NCI-H2196 treated with DMSO at 0.1 percent for 48 hours (cell line): ENCODE data around the gene RUNX1.
A peak's percentile ranks its signal among the peaks of the same experiment; 100 is the strongest.

Experiments used
- DNase-seq: peaks from one replicate; lab custom pipeline; 2025; ENCODE audit not compliant: unreplicated experiment; lab: John Stamatoyannopoulos, UW

The RUNX1 gene

DNA sequence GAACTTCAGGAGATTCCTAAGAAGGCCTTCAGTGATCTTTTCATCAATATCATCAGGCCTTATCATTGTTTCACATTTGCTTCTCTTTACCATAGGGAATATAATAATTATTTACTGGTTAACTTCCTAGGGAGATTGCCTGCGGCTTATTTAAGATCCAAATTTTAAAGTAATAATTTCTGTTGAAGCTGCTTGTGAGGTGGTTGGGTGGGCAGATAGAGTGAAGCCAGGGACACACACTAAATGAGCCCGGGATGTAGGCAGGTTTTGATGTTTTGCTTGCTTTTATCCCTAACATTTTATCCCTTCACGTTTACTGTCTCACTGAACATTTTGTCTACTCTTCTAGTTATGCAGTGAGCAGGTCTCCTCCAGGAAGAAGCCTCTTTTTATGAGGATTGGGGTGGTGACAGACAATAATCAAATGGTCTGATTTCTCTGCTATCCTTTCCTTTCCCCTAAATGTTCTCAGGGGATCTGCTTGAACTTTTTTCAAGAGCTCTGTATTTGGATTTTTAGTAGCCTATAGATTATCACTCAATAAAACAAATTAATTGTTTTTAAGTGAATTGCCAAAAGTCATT is 164.7 kb downstream of the RUNX1 start:
- DNase-seq: no peak

DNA sequence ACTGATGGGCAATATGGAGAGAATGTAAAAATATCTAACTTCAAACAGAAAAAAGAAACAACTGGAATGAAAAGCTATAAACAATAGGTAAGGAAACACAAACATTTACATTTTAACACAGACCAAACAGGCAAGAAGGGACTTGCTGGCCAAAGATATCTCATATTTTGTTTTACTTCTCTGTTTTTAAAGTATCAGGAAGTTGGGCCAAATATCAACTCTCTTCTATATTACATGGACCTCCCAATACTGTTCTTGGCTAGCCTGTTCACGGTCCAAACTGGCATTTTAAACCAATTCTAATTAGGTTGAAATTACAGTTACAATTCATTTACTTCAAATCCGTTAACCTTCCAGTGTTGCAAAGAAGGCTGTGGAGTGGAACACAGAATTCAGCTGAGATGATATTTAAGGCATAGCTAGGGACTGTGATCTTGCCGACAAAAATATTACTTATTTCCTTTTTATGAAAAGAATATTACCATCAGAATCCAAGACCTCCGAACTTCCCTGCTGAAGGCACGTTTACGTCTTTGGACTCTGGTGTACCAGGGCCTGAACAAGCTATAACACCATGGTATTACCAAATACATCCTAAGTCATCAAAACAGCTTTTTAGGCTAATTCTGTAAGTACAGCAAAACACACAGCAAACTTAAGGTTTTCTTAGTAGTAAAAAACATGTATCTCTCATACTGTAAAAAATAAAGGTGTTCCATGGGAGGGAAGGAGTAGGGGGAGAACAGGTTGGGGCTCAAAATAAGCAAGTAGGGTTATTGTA is 165.4 kb downstream of the RUNX1 start:
- DNase-seq: no peak

DNA sequence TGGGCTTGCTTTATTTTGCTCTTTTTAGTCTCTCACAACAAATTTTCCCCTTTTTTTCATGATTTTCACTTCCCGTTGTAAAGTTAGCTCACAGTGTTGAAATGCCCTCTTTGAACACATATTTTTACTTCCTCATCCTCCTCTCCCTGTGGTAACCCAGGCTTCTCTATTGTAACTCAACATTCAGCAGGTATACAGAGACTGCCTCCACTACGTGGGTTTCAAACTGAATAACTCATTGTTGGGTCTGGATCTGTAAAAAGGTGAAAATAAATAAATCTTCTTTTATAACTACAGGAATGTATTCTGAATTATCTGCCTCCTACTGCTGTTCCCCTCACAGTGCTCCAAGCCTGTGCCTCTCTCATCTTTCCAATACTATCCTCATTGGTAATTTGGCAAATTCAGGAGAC is 166.4 kb downstream of the RUNX1 start:
- DNase-seq: no peak

DNA sequence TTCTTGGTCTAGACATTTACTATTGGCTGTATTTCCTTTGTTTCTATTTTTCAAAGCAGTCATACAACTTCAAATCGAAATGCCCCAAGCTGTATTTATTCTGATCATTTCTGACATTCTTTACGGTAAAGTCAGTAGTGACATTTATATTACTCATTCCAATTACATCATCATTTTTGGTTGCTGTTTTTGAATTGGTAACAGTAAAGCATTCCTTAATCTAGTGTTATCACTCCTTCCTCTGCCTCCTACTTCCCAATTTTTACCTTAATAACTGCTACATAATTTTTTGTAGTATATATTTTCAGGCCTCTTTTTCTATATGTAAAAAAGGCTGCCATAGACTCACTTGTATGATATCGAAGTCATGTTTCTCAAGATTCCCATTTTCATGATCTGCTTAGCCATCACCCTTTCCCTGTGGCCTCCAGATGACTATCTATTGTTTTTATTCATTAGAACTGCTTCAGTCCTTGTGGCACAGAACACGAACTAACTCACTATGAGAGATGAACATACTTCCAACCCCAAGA is 167.2 kb downstream of the RUNX1 start:
- no peak for DNase-seq

DNA sequence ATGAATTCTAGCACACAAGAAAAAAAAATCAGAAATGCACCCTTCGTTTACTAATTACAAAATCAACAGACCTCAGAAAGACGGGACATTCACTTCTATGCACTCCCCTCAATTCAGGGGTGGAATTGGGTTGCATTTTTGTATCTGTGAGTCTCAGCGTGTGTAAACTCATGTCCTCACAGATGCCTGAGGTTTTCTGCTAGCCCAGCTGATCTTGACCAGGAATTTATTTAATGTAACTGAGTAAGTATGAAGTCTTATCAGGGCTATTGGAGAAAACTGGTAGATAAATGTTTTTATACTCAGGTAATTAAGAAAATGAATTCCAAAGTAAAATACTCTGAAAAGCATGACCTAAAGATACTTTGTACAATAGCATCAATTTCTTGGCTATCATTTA is 167.7 kb downstream of the RUNX1 start:
- DNase-seq: no peak

DNA sequence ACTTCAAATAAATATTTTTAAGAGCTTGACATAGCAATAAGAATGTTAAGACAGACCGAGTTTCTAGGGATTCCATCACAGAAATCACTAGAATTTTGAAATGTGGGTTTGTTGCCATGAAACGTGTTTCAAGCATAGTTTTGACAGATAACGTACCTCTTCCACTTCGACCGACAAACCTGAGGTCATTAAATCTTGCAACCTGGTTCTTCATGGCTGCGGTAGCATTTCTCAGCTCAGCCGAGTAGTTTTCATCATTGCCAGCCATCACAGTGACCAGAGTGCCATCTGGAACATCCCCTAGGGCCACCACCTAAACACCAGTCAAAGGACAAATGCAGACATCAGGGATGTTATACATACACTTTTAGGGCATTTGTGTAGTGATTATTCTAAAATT is 168.7 kb downstream of the RUNX1 start:
- no peak for DNase-seq

DNA sequence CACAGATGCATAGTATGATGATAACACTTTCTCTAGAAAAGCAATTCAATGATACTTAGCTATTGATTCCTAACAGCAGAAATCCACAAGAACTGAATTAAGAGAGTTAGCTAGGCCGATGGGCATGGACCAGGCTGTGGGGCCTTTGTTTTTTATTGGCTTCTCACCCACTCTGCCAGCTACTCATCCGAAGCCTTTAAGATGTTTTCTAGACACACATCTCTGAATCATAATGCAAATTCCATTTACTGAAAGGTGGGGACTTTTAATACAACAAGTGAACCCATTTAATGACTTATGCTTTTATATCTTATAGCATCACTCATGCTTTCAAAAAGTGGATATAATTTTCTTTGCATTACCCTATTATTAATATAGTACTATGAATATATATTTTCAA is 170.2 kb downstream of the RUNX1 start:
- no peak for DNase-seq

DNA sequence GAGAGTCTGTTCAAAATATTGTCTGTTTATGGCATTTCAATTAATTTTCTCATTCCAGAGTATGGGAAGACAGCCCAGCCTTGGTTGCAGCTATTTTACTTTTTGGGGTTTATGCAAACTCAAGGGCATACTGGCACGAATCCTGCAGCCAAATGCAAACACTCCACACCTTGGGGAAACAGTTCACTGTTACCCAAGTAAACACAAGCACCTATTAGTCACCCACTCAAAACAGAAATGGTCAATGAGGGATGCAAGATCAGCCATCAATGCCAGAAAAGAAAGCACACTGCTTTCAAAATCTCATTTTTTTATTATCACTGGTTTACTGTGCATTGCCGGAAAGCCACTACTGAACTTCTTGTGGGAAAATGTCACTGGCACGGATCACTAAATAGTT is 170.6 kb downstream of the RUNX1 start:
- DNase-seq: peak; percentile 45

DNA sequence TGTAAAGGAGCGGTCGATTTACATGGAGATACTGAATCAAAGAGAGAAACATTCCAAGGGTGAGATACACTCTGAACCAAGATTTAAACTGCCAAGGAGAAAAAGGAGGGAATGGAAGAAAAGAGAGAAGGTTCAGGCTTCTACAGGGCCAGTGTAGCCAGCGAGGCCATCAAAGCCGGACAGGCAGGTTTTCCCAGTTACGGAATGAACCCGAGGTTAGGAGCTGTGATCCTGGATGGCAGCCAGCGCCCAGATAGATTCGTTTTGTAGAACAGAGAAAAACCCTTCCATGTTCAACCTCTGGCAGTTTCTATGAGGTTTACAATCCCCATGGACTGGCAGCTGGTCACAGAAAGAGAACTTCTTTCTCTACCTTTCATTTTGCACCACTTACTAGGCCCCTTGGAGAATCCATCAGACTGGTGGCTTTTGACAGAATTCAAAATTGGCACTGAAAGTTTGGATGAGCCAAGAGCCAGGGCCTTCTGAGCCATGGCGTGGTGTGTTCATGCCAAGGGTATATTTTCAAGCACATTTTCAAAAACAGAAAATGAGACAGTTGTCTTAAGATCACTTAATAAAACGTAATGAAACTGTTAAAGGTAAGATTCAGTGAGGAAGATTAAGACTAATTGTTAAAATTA is 171.5 kb downstream of the RUNX1 start:
- DNase-seq: no peak

DNA sequence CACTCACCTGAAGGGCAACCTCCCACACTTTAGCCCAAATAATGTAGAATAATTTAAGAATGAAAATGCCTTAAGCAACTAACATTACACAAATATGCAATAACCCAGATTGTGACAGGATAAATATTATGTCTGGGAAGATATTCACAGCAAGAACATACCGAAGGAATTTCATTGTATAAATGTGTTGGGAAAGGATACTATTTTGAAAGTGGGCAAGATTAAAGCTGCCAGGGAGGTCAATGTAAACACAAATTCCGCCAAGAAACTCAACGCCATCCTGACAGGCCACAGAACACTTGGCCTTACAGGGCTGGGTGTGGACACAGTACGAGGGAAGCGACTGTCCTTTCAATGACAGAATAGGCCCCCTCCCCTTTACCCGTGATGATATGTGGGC is 173.3 kb downstream of the RUNX1 start:
- DNase-seq: no peak

DNA sequence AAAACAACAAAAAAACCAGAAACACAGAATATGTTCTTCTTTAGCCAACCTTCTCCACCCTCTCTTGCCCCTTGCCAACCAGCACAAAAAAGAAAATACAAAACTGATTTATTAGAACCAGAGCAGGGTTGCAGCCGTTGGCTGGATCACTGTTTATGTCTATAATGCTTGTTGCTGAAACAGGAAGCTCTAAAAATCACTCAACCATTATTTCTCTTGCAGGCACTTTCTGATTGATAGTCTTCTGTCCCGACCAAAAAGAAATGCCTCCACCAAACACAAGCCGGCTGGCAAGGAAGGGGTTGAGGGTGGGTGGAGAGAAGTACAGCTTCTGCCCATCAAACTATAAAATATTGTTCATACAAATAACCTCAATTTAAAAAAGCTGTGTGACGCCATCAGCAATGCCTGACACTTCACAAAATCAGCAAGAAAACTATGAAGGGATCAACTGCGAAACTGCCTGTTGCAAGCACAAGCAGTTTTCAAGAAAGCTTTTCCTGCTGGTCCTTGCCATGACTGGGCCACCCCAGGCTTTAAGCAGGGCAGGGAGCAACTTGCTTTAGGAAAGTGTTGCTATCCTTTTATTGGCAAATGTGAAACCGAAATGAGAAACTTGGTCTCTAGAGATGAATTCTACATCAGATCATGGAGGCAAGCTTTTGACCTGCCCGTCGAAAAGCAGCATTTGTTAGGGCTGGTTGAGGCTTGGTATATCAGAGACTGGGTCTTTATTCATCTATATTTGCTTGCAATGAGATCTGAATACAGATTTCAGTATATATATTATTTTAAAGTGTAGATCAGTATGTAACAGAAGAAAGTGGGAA is 174.2 kb downstream of the RUNX1 start:
- DNase-seq: no peak

DNA sequence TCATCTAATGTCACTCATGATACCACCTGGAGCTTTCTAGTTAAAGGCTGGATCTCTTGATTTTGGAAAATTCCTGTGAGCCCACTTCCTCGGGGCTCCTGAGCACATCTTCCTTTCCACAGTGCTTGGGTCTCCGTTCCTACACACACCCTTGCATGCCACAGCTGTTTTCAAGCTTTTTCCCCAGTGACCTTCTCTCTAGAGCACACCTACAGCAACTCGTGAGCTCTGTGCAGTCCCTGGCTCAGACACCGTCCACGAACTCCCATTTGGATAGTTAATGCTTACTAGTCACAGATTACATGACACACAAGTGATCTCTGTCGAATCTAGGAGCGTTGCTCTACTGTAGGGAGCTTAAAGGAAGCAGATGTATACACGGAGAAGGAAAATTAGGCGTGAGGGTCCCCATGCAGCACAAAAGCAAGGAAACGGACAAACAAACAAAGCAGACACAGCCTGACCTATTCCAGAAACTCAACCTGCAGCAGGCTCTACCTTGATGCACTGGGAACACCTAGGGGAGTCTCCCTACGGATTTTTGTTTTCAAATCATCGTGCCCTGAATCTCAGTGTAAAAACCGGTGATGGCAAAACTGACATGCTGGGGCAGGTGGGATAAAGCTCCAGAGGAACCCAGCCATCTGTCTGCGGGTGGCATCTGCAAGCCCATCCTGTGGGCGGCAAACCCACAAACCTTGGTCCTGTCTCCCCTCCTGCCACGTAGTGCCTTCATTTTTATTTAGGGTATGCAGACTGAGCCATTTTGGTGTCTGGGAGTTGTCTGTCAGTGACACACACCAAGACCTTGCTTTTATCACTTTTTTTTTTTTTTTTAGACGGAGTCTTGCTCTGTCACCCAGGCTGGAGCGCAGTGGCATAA is 177.8 kb downstream of the RUNX1 start:
- DNase-seq: no peak

DNA sequence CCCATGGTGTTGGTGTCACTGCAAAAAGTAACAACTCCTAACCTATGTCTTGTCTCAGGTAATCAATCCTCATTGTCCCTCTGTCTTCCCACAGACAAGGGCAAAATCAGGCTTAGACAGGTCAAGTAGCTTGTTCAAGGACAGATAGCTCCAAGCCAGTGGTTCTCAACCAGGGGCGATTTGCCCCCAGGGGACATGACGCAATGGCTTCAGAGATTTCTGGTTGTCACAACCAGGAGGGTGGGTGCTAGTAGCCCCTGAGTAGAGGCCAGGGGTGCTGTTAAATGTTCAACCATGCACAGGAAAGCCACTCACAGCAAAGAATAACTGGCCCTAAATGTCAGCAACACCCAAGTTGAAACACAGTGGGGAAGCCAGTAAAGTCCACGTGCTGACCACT is 178.9 kb downstream of the RUNX1 start:
- no peak for DNase-seq

DNA sequence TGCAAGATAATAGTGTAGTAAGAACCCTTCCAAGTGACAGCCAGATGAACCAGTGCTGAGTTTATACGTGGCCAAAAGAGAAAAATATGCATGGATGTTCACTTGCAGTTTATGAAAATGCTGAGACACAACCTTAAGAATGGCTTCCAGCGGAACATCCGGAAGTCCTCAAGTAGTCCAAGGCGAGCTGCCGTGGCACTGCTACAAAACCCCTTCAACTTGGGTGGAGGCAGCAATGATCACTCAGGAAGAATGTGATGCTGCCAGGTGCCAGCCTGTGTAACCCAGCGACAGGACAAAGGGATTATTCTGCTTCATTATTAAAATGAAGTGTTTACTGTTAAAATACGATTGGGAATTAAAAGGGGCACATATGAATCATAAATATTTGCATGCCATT is 179.6 kb downstream of the RUNX1 start:
- no peak for DNase-seq

DNA sequence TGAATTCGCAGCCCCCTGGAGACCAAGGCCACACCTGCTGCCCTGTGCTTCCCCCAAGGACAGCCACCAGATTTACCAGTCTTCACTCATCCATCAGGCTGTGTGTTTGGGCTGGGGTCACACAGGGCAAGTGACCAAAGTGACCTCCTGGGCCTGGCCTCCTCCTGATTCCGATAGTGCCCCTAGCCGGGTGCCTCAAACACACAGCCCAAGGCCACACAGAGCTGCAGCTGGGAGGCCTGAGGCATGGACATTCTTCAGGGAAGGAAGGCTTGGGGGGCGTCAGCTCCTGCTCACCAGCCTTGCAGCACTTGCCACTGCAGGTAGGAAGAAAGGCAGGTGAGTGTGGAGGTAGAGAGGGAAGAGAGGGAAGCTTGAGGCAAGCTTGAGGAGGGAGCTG is 181.3 kb downstream of the RUNX1 start:
- DNase-seq: no peak

DNA sequence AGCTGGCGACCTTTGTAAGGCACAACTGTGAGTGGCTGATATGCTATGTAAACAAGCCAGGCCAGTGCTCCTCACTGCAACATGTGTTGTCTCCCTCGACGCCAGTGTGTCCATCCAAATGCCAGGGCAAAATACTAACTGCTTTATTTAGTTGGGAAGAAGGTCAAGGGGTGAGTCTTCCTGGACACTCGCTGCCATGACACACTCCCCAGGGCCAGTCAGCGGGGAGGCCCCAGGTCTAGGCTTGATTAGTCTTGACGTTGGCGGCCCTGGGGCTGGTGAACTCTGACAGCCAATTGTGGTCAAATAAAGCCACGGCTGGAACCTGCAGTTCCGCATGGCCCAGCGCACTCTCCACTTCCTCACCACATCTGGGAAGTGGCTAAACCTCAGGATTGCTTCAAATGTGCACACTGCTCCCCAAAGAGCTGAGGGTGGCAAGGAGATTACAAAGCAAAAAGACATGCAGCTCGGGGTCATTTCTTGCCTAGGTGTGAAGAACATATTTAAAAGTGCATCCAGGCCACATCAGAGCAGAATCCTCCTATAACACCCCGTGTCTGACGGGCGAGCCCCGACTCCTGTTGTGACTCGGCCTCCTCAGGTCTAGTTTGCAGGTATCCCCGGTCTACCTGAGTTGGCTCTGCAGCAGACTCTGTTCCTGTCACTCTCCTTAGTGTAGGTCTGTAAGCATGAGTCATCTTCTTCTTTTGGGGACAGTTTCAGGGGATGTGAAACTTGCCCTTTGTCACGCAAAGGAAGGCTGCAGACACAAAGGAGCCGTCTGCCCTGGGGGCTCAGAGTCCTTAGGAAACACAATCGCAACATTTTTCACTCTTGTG is 183.5 kb downstream of the RUNX1 start:
- DNase-seq: no peak

DNA sequence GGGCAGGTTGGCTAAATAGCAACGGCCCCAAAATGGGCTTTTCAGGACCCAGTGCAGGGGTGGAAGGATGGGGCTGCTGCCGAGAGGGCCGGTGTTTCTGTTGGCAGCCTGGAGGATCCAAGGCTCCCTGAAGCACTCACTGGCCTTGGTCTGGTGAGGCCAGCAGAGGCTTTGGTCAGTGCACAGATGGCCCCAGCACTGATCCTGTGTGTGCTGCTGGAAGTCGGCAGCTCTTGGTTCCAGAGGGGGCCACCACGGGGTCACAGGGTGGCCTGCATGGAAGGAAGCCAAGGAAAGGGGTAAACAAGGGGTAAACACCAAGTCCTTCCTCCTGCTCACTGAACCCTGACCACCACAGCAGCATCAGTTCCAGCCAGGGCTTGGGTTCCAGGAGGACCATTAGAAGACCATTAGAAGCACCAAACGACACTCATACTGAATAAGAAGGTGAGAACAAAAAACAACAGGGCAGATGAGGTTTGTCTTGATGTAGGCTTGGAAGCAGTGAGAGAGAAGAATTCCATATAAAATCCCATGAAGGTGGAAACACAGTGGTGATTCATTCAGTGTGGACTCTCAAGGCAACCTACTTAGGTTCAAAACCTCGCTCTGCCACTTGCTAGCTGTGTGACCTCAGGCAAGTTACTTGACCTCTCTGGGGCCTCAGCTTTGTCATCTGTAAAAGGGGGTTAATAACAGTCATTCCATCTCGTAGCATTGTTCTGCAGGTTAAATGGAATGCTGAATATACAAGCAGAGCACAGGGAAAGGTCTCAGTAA is 184.5 kb downstream of the RUNX1 start:
- no peak for DNase-seq

DNA sequence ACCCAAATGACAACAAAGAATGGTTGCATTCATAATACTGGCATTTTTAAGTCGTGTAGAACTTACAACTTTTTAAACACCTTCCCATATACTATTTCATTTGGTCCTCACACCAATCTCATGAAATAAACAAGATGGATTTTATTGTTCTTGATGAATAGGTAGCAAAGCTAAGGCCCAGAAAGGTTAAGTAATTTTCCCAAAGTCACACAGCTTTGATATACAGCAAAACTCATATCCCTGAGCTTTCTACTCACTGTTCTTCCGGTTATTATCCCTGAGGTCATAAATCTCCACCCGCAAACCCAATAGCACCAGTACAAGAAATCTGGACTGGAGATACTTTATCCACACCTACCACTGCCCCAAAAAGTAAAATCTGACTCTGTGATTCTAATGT is 186.2 kb downstream of the RUNX1 start:
- no peak for DNase-seq

DNA sequence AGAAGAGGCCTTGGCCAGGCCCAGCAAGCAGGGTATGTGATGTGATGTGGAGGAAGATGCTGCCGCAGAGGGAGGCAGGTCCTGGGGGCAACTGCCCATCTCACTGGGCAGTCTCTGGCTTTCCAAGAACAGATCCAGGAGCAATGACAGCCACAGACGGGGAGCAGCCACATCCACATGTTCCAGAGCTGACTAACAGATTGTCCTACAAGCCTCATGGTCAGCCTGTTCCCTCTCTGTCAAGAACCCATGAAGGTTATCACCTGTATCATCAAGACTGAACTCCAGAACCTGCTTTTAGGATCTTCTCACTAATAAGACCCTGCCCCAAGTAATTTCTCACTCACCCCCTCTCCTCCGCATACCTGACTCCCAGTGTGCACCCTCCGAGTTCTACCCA is 187.8 kb downstream of the RUNX1 start:
- no peak for DNase-seq
